DMS53 (cell line): ENCODE results near the gene DTD1.

ENCODE experiments used
- DNase-seq: peaks from one replicate; lab custom pipeline; 2025; lab: John Stamatoyannopoulos, UW

DTD1 gene, protein sequence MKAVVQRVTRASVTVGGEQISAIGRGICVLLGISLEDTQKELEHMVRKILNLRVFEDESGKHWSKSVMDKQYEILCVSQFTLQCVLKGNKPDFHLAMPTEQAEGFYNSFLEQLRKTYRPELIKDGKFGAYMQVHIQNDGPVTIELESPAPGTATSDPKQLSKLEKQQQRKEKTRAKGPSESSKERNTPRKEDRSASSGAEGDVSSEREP

DNA sequence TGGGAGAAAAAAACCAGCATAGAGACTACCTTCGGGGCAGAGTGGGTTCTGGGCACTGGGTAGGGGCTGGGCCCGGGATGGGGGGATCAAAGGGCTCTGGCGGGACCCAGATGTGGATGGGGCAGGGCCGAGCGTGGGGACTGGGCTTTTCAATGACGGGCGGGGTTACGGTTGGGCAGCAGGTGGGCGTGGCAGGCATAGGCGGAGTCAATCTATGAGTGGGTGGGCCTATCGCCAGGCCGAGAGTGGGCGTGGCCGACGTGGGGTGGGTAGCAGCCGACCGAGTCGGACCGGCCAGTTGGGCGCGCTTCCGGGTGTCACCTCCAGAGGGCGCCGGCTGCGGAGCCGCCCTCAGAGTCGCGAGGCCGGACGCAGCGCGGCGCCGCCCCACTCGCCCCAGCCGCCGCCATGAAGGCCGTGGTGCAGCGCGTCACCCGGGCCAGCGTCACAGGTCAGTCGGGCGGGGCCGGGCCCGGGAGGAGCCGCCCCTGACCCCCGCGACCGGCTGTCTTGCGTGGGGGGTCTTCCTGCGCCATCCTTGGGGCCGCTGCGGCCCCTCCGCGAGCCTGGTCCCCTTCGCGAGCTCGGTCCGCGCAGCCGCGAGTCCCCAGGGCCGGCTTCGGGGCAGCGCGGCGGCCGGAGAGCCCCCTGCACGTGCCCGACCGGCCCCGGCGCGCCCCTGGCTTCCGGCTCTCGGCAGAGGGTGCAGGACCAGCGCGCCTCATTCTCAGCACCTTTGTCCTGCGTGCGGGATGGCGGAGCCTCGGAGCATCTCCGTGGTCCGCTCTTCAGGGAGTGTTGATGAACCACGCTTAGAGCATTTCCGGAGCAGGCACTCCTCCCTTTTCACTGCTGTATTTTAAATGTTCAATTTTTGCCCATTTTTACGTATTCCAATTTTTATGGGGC is at the start of gene DTD1:
DTD1 (plus strand) TSS at position 390 of the 909 bp plus-strand sequence; CDS start at position 409, 19 bp downstream.
- peak; percentile 95 for DNase-seq

DNA sequence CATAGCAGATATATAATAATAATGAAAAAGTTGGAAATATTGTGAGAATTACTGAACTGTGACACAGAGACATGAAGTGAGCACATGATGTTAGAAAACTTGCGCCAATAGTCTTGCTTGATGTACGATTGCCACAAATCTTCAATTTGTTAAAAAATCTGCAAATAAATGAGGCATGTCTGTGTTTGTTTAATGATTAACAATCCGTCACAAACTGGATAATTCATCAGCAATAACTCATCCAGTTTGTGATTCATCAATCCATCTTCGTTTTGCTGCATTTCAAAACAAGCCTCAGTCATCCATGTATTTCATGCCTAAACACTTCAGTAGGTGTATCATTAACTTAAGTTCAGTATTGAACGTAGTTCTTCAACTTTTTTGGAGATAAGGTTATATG is 46.1 kb upstream of the DTD1 start:
- no peak for DNase-seq

DNA sequence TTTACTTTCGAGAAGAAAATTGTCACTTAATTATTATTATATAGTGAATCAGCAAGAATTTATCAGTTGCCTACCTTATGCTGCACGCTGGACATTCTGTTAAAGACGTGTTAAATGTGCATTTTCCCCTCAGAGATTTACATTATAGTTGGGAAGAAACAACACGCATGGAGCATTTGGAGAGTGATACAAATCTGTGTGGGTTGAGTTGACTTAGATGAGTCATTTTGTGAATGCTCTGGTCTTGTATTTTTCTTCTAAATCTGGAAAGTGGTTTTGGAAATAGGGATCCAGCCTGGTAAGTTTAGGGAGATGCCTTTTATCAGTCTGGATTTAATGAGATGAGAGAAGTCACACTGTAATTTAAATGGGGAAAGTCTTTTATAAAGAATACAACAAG is 44.6 kb upstream of the DTD1 start:
- no peak for DNase-seq

DNA sequence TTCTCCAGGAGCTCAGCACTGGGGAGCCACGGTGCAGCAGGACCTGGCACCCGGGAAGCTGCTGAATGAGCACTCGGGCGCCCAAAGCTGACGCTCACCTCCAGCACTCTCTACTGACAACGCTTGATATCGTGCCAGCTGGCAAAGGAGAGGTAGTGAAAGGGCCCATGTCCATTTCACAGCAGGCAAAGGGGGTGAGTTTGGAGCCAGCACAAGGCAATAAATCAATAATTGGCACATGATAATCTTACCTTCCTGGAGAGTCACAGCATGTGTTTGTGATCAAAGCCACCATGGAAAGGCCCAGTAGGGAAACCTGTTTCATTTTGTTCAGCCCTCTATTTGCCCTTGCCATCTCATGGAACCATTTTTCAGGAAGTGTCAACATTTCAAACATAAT is 43.9 kb upstream of the DTD1 start:
- no peak for DNase-seq

DNA sequence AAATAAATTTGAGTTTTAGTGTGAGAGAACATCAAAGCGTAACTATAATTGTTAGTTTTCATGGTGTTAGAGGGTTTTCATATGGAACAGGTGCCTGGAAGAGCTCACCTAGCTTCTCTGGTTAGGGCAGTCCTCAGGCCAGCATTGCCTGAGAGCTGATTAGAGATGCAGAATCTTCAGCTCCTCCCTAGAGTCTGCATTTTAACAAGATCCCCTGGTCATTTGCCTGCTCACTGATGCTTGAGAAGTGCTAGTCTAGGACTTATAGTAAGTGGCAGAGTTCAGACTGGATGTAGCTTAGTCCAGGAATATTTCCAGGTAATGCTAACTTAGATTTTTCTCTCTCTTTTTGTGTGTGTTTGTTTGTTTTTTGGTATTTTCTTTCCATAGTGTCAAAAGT is 42.3 kb upstream of the DTD1 start:
- no peak for DNase-seq

DNA sequence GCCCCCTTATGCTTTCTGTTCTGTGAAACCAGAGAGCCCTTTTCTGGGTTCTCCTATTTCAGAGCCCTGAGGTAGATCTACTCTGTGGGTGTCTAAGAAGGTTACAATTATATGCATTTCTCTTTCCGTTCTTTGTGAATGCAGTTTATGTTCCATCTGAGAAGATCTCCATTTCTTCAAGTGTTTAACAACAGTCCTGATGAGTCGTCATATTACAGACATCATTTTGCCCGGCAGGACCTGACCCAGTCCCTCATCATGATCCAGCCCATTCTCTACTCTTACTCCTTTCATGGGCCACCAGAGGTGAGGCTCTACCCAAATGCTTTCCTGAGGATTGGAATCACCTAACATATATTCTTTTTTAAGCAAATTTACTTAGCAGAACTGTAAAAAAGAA is 39.4 kb upstream of the DTD1 start:
- DNase-seq = no peak

DNA sequence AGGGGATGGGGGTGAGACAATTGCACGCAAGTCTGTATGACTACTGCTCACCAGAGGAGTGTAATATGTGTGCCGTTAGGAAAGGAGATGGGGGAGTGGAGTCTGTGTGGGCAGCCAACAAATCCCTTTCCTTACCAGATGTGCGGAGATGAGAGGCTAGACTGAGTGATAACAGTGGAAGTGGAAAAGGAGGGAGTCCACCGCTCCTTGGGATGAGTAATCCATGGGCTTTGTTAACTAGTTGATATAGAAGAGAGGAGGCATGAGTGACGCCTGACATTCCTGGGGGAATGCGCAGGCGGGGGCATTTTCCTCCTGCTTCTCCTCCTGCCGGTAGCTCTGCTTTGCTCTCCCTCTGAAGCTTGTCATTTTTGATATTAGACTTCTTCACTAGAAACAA is 34.1 kb upstream of the DTD1 start:
- no peak for DNase-seq

DNA sequence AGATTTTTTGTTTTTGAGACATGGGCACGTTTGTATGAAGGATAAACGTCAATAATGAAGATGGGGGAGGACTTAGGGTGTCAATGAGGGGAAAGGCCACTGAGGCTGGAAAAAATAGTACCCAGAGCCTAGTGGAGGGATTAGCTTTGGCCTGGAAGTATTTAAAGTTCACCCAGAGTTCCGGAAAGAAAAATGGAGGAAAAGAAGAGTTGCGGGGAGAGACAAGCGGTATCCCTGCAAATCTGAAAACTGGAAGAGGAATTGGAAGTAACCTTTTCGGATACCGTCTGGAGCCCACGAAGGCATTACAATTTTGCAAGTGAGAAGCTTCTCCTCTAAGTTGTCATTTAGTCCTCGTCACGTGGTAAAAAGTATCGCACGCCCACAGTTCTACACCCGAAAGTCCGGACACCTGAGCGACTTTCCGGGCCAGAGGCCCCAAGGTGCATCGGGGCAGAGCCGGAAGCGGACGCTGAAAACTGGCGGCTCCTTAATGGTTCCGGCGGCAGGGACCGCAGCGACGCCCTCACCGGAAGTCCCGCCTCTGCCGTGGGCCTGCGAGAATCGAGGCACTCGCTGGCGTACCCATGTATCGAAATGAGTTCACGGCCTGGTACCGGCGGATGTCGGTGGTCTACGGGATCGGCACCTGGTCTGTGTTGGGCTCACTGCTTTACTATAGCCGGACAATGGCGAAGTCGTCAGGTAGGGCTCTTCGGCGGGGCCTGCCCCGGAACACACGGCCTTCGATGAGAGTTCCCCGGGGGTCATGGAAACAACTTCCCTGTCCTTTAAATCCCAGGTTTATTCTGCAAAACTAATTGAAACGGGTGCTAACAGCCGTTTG is 20.7 kb upstream of the DTD1 start, which contains the start of gene SMIM26:
SMIM26 (plus strand) TSS at position 541 of the 847 bp plus-strand sequence; CDS start at position 588, 47 bp downstream.
- DNase-seq = peak; percentile 98

DNA sequence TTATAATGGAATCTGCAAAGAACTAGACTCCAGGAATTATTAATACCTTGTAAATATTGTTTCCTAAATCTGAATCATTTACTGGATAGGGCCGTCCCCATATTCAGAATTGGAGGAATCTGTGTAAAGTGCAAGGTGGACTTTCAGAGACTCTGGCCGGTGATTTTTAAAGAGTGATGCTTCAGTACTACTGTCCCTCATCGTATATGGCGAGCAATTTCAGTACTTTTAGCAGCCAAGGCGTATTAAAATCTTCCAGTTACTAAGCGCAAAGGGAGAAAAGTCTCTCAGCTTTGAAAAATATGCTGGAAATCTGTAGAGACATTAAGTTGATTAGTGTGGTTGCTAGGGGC is 20.1 kb upstream of the DTD1 start:
- DNase-seq = no peak

DNA sequence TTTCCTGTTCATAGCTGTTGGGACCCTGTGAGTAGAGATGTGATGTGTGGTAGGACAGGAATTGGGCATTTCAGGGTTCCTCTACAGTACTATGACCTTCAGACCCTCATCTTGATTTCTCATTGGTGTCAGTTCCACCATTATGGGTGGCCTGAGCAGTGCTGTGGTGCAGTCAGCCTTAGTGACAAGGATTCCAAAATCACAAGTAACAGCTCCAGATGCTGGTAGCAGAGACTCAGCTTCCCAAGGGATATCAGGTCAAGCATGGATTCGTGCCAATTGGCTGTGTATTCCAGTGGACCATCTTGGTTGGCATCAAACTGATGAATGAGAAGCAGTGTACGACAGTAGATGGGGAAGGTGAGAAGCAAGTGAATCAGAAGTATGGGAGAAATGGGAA is 16.8 kb upstream of the DTD1 start:
- no peak for DNase-seq

DNA sequence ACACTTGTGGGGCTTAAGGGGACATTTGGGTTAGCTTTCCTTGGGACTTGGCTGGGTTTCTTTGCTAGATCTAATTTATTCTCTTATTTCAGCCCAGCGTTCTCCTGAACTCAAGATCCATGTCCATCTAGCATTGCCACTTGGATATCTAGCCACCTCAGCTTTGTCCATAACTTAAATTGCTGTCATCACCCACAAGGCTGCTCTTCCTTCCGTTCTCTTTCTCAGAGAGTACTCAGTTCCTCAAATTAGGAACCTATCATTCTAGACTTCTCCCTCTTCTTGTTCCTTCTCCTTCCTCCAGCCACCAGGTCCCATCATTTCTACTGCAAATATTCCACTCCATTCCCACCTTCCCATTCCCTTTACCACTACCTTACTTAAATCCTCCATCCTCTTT is 16.3 kb upstream of the DTD1 start:
- DNase-seq = no peak

DNA sequence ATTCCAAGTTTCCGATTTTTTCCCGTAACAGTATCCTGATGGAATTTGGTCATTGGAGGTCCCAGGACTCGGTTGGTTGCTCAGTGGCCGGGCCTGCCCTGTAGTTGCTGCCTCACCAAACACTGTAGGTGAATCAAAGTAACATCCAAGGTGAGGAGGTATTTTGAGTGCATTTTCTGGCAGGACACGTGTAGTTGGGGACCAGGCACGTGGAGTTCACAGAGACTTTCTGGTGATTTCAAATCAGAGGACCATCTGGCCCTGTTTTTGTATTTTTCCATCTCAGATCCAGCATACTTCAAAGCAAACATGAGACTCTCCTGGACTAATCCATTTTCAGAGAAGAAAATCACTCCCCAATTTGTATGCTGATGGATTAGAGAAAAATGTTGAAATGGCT is 9.9 kb upstream of the DTD1 start:
- no peak for DNase-seq

DNA sequence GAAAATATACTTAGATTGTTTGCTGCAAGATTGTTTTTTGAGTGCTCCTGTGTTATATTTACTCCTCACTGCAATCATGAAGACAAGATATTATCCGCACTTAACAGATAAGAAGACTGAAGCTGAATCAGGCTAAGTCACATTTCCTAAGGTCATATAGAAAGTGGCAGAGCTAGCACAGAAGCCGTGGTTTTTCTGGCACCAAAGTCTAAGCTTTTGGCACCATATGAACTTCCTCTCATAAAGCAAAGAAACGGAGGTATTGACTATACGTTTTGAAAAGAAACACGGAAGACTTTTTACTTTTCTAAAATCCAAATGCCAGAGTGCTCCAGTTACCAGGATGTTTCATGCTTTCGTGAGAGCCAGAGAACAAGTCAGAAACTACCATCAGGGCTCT is 9.3 kb upstream of the DTD1 start:
- DNase-seq = no peak

DNA sequence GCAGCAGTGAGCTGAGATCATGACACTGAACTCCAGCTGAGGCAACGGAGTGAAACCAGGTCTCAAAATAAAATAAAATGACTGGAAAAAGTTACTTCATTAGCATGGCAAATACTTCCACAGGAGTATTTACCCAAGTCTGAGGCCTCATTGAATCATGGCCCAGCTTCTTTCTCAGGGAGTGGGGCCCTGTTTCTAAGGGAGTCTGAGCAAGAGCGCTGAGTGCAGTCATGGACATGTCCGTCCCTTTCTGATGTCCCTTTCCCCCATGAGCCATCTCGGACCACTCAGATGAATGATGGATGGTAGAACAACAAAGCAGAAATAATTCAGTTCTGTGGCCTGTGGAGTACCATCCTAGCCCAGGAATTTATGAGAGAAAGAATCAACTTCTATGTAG is 7.8 kb upstream of the DTD1 start:
- no peak for DNase-seq

DNA sequence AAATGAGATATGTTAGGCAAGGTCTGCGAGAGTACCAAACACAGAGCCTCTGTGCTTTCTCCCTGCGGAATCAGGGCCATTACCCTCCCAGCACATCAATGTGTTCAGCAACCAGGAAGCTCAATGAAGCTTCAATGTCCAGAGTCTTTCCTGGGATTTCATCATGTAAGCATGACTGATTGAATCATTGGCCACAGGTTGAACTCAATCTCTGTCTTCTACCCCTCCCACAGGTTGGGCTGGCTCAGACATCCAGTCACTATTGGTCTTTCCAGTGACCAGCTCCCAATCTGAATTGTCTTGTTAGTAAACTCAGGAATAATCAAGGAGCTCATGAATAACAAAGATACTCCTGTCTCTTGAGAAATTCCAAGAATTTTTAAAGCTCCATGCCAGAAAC is 2.7 kb upstream of the DTD1 start:
- DNase-seq = peak; percentile 69

DNA sequence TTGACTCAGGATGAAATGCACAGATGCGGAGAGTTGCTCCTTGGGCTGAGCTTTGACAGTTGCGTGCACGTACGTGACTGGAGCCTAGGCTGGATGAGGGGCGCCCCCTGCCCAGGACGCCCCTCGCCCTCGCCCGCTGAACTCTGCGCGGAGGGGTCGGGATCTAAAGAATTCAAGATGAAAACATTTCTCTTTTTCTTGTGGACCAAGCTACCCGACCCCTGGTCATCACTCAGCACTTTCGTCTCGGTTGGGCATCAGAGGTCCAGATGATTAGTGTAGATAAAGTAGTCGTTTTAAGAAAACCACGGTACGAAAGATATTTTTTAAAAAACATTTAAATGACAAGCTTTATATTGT is 700 bp downstream of the DTD1 start:
- DNase-seq = peak; percentile 44

DNA sequence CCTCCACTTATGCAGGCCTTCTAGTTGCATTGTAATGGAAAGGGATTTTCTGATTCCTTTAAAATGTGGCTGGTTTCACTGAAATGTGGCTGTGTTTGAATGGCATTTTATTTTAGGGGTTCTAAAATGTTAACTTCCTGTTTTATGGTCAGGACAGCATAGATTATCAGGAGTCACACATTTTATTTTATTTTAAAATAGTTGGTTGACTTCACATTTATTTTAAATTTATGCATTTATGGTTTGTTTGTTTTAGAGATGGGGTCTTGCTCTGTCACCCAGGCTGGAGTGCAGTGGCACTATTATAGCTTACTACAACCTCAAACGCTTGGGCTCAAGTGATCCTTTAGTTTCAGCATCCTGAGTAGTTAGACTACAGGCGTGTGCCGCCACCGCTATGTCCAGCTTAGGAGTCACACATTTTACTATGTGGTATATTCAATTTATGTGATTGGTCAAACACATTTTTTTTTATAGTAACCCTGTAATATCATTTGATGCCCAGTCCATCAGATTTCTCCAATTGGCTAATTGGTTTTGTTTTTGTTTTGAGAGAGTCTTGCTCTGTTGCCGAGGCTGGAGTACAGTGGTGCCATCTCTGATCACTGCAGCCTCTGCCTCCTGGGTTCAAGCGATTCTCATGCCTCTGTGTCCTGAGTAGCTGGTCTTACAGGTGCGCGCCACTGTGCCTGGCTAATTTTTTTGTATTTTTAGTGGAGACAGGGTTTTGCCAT is 2.3 kb downstream of the DTD1 start:
- DNase-seq = no peak

DNA sequence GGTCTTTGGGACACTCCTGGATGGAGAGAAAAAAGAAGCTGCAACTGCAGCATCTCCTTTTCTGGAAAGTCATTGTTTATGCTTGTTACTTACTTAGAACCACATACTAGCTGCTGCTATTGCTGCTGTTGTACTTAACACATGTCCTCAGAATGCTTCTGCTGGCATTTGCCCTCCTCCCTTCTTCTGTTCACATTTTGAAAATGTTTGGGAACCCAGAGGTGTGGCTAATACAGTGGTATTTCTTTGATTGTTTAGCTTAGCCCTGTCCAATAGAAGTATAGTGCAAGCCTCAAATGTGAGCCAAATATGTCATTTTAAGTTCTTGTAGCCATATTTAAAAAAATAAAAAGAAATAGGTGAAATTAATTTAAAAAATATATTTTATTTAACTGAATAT is 8.4 kb downstream of the DTD1 start:
- DNase-seq = no peak

DNA sequence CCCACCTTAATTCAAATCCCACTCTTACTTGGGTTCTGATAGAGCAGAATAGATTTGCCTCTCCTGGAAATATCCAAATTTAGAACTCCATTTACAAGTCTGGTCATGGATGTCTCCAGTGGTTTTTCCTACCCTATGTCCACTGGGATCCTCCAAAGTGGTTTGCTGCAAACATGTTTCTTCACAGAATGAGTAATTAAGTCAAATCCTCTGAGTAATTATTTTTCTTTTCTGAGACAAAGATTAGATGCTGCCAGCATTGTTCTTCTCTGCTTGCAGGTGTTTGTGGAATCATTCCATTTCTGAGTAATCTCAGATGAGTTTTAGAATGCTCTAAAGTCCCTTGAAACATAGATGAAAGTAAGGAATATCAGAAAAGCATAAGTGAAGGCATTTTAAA is 21.9 kb downstream of the DTD1 start:
- no peak for DNase-seq

DNA sequence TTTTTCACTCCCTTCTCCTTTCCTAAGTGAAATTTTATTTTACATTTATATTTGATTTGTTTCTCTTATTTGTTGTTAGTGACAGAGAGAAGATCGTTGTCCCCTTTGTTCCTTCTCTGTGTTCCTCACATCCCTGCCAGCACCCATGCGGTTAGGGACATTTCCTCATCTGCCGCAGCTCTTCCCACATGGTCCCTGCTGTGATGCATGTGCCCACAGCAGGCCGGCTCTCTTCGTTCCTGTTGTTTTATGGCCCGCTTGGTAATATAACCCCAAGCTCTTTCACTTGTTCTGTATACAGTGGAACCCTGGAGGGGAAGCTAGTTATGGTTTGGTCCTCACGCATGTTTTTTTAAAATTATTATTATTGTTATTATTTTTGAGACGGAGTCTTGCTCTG is 23.6 kb downstream of the DTD1 start:
- no peak for DNase-seq

DNA sequence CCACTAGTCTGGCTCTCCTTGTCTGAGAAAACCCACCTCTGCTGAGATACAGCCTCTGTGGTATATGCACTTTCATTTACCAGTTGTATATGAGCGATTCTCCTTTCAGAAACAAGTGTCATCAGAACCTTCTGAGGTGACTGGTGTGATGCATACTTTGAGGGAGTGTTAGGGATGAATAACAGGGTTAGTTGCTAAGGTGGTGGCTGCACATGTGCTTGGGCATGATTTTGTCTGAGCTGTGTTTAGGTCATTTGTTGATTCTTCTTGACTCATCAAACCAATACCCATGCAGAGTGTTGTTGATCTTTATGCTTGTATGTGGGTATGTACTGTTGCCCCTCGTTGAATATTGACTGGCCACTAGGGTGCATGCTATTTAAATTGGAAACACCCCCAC is 25.7 kb downstream of the DTD1 start:
- peak; percentile 58 for DNase-seq

DNA sequence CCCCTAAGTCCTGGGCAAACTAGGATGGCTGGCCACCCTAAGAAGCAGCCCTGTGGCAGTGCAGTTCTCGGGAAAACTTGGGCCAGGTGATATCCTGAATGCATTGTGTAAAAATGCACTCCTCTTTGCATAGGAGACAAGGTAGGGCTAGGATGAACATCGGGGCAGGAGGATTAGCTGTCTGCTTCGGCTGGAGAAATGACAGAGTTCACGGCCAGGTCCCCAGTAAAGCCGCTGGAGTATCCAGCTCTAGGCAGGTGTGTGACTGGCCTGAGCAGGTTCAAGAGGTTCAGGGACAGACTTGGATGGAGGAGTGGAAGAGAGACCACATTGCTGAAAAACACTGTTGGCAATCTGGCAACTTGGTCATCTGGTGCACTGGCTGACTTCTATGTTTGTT is 26.4 kb downstream of the DTD1 start:
- no peak for DNase-seq
